Mesothelial cell of epicardium (in vitro differentiated cells): ENCODE measurements around the gene P4HA3. TPM values are rescaled to one million over a fixed set of nuclear protein-coding genes. Genes with fewer than 3 reads are reported as not detected.

ENCODE experiments used
- DNase-seq, 2 experiments: peaks; one replicate each; pipeline ENCODE4 v3.0.0; 2021; ENCODE audit warnings: low spot score in 2 of 2; ENCODE audit not compliant: unreplicated experiment in 2 of 2
- H3K27ac Mint-ChIP-seq: 2 replicates; pipeline ENCODE4 v1.8.0; 2021; ENCODE audit warnings: mixed read lengths
- H3K27me3 Mint-ChIP-seq: 2 replicates; pipeline ENCODE4 v1.8.0; 2021; ENCODE audit warnings: low read depth, mixed read lengths
- H3K36me3 Mint-ChIP-seq: 2 replicates; pipeline ENCODE4 v1.8.0; 2021; ENCODE audit warnings: mixed read lengths
- H3K4me1 Mint-ChIP-seq: 2 replicates; pipeline ENCODE4 v1.8.0; 2021; ENCODE audit warnings: mixed read lengths
- H3K4me3 Mint-ChIP-seq: 2 replicates; pipeline ENCODE4 v1.8.0; 2021; ENCODE audit warnings: mild to moderate bottlenecking, moderate library complexity, mixed read lengths
- H3K9me3 Mint-ChIP-seq: 2 replicates; pipeline ENCODE4 v1.8.0; 2021; ENCODE audit warnings: mixed read lengths
- CTCF ChIP-seq: fragments of 200-600 bp; sonication (generic); IDR thresholded peaks from one replicate; pipeline ENCODE4 v1.5.0; 2021; ENCODE audit warnings: antibody characterized with exemption; ENCODE audit not compliant: unreplicated experiment
- total RNA-seq: library from RNA; stranded (reverse); gene quantifications from 3 replicates; pipeline ENCODE4 v1.2.1, GENCODE V29; 2021

The P4HA3 gene
- total RNA-seq, 1 donor from 2014 or later: 1.7 TPM

- Mint-ChIP-seq H3K36me3 (no peaks in the 10 kb centered on the region), H3K4me3 (no peak overlapping the region), H3K27ac (no peak overlapping the region), H3K27me3 (no peaks in the 10 kb centered on the region), H3K9me3 (no peaks in the 10 kb centered on the region), H3K4me1 (peaks cover 7% of the 10 kb centered on the region)
- no peak for DNase-seq
- TF ChIP-seq CTCF: no peak
Measured at GRCh38 chr11:74282914-74283371, 28.5 kb downstream of the P4HA3 start.

- peaks cover 10% of the 10 kb centered on the region for H3K4me1 Mint-ChIP-seq
- DNase-seq: no peak
- H3K4me3 Mint-ChIP-seq: no peak overlapping the region
- no peaks in the 10 kb centered on the region for H3K27me3 Mint-ChIP-seq
- H3K9me3 Mint-ChIP-seq: no peaks in the 10 kb centered on the region
- no peak for TF ChIP-seq CTCF
- no peak overlapping the region for H3K27ac Mint-ChIP-seq
- no peaks in the 10 kb centered on the region for H3K36me3 Mint-ChIP-seq
Measured at GRCh38 chr11:74282421-74282820, 29.0 kb downstream of the P4HA3 start.

DNA sequence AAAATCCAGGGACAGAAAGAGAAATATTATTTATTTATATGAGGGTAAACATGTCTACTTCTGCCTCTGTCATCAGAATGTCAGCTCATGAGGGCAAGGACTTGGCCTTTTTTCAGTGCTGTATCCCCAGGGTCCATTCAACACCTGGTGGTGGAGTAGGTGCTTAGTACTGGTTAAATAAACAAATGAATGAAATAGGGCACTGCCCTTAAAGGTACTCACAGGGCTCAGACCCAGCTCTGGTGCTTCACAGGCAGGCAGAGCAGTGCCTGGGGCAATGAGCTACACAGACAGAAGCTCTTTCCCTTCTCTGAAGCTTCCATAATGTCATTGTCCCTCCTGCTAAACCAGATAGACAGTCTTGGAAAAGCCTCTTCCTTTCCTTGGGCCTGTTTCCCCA is 30.9 kb downstream of the P4HA3 start:
- Mint-ChIP-seq H3K27ac (no peak overlapping the region), H3K27me3 (no peaks in the 10 kb centered on the region), H3K36me3 (no peaks in the 10 kb centered on the region), H3K4me1 (peaks cover 10% of the 10 kb centered on the region), H3K9me3 (no peaks in the 10 kb centered on the region), H3K4me3 (no peak overlapping the region)
- TF ChIP-seq CTCF: no peak
- no peak for DNase-seq

DNA sequence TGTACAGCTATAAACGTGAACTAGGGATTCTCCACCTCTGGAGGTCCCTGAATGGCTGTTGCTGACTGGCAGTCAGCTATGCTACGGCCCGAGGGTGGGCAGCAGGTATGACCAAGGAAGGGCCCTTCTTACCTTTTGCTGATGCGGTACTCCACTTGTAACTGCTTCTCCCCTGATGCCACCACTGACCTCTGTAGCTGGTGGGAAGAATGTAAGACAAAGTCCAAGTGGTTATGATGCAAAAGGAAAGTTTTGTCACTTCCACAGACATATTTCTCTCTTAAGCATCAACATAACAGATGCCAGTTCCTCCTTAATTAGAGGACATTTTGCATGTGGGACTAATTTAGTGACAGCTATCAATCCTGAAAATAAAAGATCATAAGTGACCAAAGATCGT is 32.2 kb downstream of the P4HA3 start:
- no peak for DNase-seq
- Mint-ChIP-seq H3K4me3 (no peak overlapping the region), H3K27ac (no peak overlapping the region), H3K4me1 (peaks cover 10% of the 10 kb centered on the region), H3K27me3 (no peaks in the 10 kb centered on the region), H3K36me3 (no peaks in the 10 kb centered on the region), H3K9me3 (no peaks in the 10 kb centered on the region)
- TF ChIP-seq CTCF: no peak

DNA sequence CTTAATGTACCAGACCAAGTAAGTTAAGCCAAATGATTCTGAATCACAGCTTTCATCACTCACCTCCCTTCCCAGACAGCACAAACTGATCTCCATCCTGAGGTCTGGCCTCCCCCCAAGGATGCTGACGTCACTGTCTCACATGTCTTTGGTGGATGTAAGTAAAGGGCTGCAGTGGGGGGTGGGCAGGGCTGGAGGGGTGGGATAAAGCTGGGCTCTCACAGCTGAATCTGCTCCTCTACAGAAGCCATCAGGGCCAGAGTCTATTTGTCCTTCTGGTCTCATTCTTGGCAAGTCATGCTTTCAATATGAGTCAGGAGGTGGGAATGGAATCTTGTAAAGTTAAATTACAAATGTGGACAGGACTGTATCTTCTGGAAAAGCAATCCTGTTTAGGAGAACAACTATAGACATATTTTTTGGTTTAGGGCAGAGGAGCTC is 32.7 kb downstream of the P4HA3 start:
- Mint-ChIP-seq H3K4me3 (no peak overlapping the region), H3K27ac (no peak overlapping the region), H3K27me3 (no peaks in the 10 kb centered on the region), H3K36me3 (no peaks in the 10 kb centered on the region), H3K4me1 (peaks cover 10% of the 10 kb centered on the region), H3K9me3 (no peaks in the 10 kb centered on the region)
- no peak for TF ChIP-seq CTCF
- no peak for DNase-seq

GRCh38 chr11:74278103-74278502 is 33.3 kb downstream of the P4HA3 start:
- no peaks in the 10 kb centered on the region for H3K27me3 Mint-ChIP-seq
- H3K4me3 Mint-ChIP-seq: no peak overlapping the region
- DNase-seq: no peak
- no peaks in the 10 kb centered on the region for H3K9me3 Mint-ChIP-seq
- no peaks in the 10 kb centered on the region for H3K36me3 Mint-ChIP-seq
- peaks cover 12% of the 10 kb centered on the region for H3K4me1 Mint-ChIP-seq
- no peak for TF ChIP-seq CTCF
- H3K27ac Mint-ChIP-seq: no peak overlapping the region
